PC-3 (cell line): ENCODE results near the gene TLR7. TPM values are rescaled to one million over a fixed set of nuclear protein-coding genes. Genes with fewer than 3 reads are reported as not detected.

Experiments used
- ATAC-seq: fragments of 200-7000 bp; cut with Tn5 transposase; 2 replicates; pipeline ENCODE4 v1.9.1; 2020; ENCODE audit warnings: mild to moderate bottlenecking, moderate library complexity
- BruUV-seq: library from RNA; stranded (reverse); fragments of 400-500 nt; replicated peaks from 2 replicates; lab custom pipeline; 2021; lab: Mats Ljungman, UMichigan
- CTCF ChIA-PET: fragments of 300-600 bp; sonication (Branson Sonifier 250); formaldehyde crosslinking; loops from one replicate; lab custom pipeline; 2022; ENCODE audit warnings: antibody characterized with exemption; lab: Charles Lee
- POLR2A ChIA-PET: fragments of 300-600 bp; sonication (Branson Sonifier 250); formaldehyde crosslinking; loops from one replicate; lab custom pipeline; 2022; ENCODE audit warnings: antibody characterized with exemption; ENCODE audit not compliant: unreplicated experiment; lab: Charles Lee
- DNase-seq: peaks from one replicate; pipeline ENCODE4 v3.0.0-alpha.2; 2015
- H2AFZ ChIP-seq: fragments of 300-600 bp; sonication (generic); 2 replicates; pipeline ENCODE4 v1.6.0; 2016; ENCODE audit warnings: antibody characterized with exemption, low read length
- H3F3A ChIP-seq: fragments of 300-600 bp; sonication (generic); one replicate; pipeline ENCODE4 v1.6.0; 2017; ENCODE audit warnings: antibody characterized with exemption, low read length, control low read depth, mild to moderate bottlenecking; ENCODE audit not compliant: unreplicated experiment
- H3K27ac ChIP-seq: fragments of 300-600 bp; sonication (generic); 2 replicates; pipeline ENCODE4 v1.5.1; 2016; ENCODE audit warnings: mild to moderate bottlenecking, low read length
- H3K27me3 ChIP-seq: fragments of 300-600 bp; sonication (generic); 2 replicates; pipeline ENCODE4 v1.6.1; 2016; ENCODE audit warnings: low read length, mixed read lengths
- H3K36me3 ChIP-seq: fragments of 300-600 bp; sonication (generic); 2 replicates; pipeline ENCODE4 v1.6.1; 2016; ENCODE audit warnings: low read depth, mixed run types, low read length, mixed read lengths
- H3K4me1 ChIP-seq: fragments of 300-600 bp; sonication (generic); 2 replicates; pipeline ENCODE4 v1.5.1; 2016; ENCODE audit warnings: low read length; ENCODE audit not compliant: insufficient read depth
- H3K4me2 ChIP-seq: fragments of 300-600 bp; sonication (generic); 2 replicates; pipeline ENCODE4 v1.6.0; 2016; ENCODE audit warnings: low read length
- H3K4me3 ChIP-seq: fragments of 300-600 bp; sonication (generic); 2 replicates; pipeline ENCODE4 v1.5.1; 2016; ENCODE audit warnings: mild to moderate bottlenecking, low read length, mixed read lengths
- H3K79me2 ChIP-seq: fragments of 300-600 bp; sonication (generic); 2 replicates; pipeline ENCODE4 v1.6.1; 2017; ENCODE audit warnings: low read length, mixed read lengths
- H3K9ac ChIP-seq: fragments of 300-600 bp; sonication (generic); 2 replicates; pipeline ENCODE4 v1.6.0; 2016; ENCODE audit warnings: mild to moderate bottlenecking, low read length
- H3K9me2 ChIP-seq: fragments of 300-600 bp; sonication (generic); replicated peaks from 2 replicates; pipeline ENCODE4 v1.6.1; 2016; ENCODE audit warnings: mixed run types, low read length, mixed read lengths
- H3K9me3 ChIP-seq: fragments of 300-600 bp; sonication (generic); 2 replicates; pipeline ENCODE4 v1.6.1; 2016; ENCODE audit warnings: low read length, mixed read lengths
- H4K20me1 ChIP-seq: fragments of 300-600 bp; sonication (generic); 2 replicates; pipeline ENCODE4 v1.6.1; 2016; ENCODE audit warnings: low read length, mixed read lengths
- EZH2 ChIP-seq: fragments of 300-600 bp; sonication (generic); IDR thresholded peaks from one replicate; pipeline ENCODE4 v1.6.1; 2017; ENCODE audit warnings: antibody characterized with exemption, mild to moderate bottlenecking, low read length; ENCODE audit not compliant: unreplicated experiment
- EZH2phosphoT487 ChIP-seq: fragments of 300-600 bp; sonication (generic); IDR thresholded peaks from 2 replicates; pipeline ENCODE4 v1.6.1; 2018; ENCODE audit warnings: mild to moderate bottlenecking, antibody characterized with exemption, low read length, borderline replicate concordance
- intact Hi-C: fragments of 100-400 bp; cut with micrococcal nuclease; formaldehyde crosslinking; loops from 2 replicates; pipeline ENCODE4 v1.9.0; 2023
- total RNA-seq: library from RNA; depleted of rRNA; stranded (reverse); fragments of >200 nt; gene quantifications from 2 replicates; pipeline ENCODE4 v1.2.3, GENCODE V29; 2014
- TF ChIP-seq, protein P1 (sequence below): fragments of 300-600 bp; sonication (generic); conservative IDR thresholded peaks from 2 replicates; pipeline ENCODE4 v1.5.1; 2017; ENCODE audit warnings: antibody characterized with exemption, low read depth, mild to moderate bottlenecking, low read length

Gene TLR7
- total RNA-seq, 1 experiment from 2014 or later: not detected

DNA sequence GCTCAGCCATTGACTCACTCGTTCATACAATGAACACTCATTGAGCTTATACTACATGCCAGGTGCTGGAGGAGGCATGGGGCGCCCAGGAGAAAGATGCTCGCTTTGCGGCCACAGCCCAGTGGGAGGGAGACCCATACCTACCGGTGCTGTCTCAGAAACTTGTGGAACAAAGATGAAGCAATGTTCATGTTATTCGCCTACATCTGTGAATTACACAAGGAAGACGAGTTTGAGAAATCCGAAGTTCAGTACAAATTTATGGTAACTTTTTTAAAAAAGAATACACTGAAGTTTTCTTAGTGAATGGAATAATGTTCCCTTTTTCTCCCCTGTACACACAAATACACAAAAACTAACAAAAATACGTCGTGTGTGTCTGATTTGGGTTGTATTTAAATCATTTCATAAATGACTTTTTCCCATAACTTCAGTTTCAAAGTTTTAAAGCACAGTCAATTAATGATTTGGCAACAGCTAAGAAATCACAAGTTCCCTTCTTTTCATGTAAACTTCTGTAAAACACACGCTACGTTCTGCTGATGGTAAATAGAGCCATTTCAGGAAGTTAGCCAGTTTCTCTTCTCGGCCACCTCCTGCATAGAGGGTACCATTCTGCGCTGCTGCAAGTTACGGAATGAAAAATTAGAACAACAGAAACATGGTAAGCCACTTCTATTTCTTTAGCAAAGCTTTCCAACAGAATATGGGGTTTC, 39.3 kb downstream of the TLR7 start, which contains the start of gene TLR8:
TLR8 (plus strand) TSS at position 575 of the 716 bp plus-strand sequence; CDS start at position 662, 87 bp downstream.
- ATAC-seq (no peak), DNase-seq (no peak)
- H3K4me1 ChIP-seq: no peaks in the 10 kb centered on the region
- ChIA-PET CTCF (no interaction called here), POLR2A (no interaction called here)
- H3K9me3 ChIP-seq: no peaks in the 10 kb centered on the region
- no peaks in the 10 kb centered on the region for H4K20me1 ChIP-seq
- no peaks in the 10 kb centered on the region for H3K36me3 ChIP-seq
- no peak within 1 kb of the TSS for H3K27ac ChIP-seq
- H3F3A ChIP-seq: no peaks in the 10 kb centered on the region
- no peaks in the 10 kb centered on the region for H3K9me2 ChIP-seq
- no peak within 1 kb of the TSS for H2AFZ ChIP-seq
- H3K4me2 ChIP-seq: no peak within 1 kb of the TSS
- H3K27me3 ChIP-seq: no peaks in the 10 kb centered on the region
- no TSS peak for BruUV-seq
- TF ChIP-seq EZH2phosphoT487 (no peak), EZH2 (no peak)
- TF ChIP-seq, protein P1, sequence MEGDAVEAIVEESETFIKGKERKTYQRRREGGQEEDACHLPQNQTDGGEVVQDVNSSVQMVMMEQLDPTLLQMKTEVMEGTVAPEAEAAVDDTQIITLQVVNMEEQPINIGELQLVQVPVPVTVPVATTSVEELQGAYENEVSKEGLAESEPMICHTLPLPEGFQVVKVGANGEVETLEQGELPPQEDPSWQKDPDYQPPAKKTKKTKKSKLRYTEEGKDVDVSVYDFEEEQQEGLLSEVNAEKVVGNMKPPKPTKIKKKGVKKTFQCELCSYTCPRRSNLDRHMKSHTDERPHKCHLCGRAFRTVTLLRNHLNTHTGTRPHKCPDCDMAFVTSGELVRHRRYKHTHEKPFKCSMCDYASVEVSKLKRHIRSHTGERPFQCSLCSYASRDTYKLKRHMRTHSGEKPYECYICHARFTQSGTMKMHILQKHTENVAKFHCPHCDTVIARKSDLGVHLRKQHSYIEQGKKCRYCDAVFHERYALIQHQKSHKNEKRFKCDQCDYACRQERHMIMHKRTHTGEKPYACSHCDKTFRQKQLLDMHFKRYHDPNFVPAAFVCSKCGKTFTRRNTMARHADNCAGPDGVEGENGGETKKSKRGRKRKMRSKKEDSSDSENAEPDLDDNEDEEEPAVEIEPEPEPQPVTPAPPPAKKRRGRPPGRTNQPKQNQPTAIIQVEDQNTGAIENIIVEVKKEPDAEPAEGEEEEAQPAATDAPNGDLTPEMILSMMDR: no peak
- H3K79me2 ChIP-seq: no peaks in the 10 kb centered on the region
- intact Hi-C loops: no loop called here
- no peak within 1 kb of the TSS for H3K4me3 ChIP-seq
- no peak within 1 kb of the TSS for H3K9ac ChIP-seq

- intact Hi-C loops: no loop called here
- CTCF ChIA-PET: no interaction called here
- POLR2A ChIA-PET: no interaction called here
These were observed 43.7 kb downstream of the TLR7 start for GRCh38 chrX:12910423-12911121.

More at GRCh38 chrX:12910423-12911121, 43.7 kb downstream of the TLR7 start:
- BruUV-seq: no TSS peak
- H3K9me3 ChIP-seq: no peaks in the 10 kb centered on the region
- 0 out of 2 replicates have a peak, but pooled peaks cover 6% of the 10 kb centered on the region for H3K4me1 ChIP-seq
- no peak overlapping the region for H3K4me3 ChIP-seq
- H3K36me3 ChIP-seq: no peaks in the 10 kb centered on the region
- no peaks in the 10 kb centered on the region for H3K27me3 ChIP-seq
- no peak overlapping the region for H3K4me2 ChIP-seq
- H4K20me1 ChIP-seq: no peaks in the 10 kb centered on the region
- DNase-seq (no peak), ATAC-seq (no peak)
- no peak overlapping the region for H3K27ac ChIP-seq
- no peaks in the 10 kb centered on the region for H3K79me2 ChIP-seq
- no peaks in the 10 kb centered on the region for H3K9me2 ChIP-seq
- H3K9ac ChIP-seq: no peak overlapping the region
- no peaks in the 10 kb centered on the region for H3F3A ChIP-seq
- H2AFZ ChIP-seq: no peak overlapping the region
- TF ChIP-seq, protein P1: no peak
- TF ChIP-seq EZH2 (no peak), EZH2phosphoT487 (no peak)
